GM12878 (cell line): ENCODE measurements around the gene SCUBE3.

ENCODE experiments used
- CBFB ChIP-seq: IDR thresholded peaks from 2 replicates; pipeline ENCODE4 v1.6.1; 2016; ENCODE audit warnings: antibody characterized with exemption, low read depth
- EP300 ChIP-seq, 2 experiments: fragments of 150-350 bp in 1 of 2; IDR thresholded peaks; 2 replicates each; pipeline ENCODE4 v1.6.1; 2011 to 2012; ENCODE audit warnings: low read depth in 2 of 2, low read length in 2 of 2, borderline replicate concordance in 1 of 2, improper control_type of control experiment in 1 of 2, inconsistent platforms in 1 of 2; ENCODE audit not compliant: control insufficient read depth in 1 of 2
- HCFC1 ChIP-seq: fragments of 150-350 bp; IDR thresholded peaks from 2 replicates; pipeline ENCODE4 v1.6.1; 2014; ENCODE audit warnings: low read length
- NFIC ChIP-seq: IDR thresholded peaks from 2 replicates; pipeline ENCODE4 v1.6.1; 2012; ENCODE audit warnings: low read depth, mild to moderate bottlenecking, inconsistent platforms, low read length, moderate library complexity
- NFYA ChIP-seq: IDR thresholded peaks from 2 replicates; pipeline ENCODE4 v1.6.1; 2011; ENCODE audit warnings: low read depth, mild to moderate bottlenecking, low read length, improper control_type of control experiment, borderline replicate concordance
- SIN3A ChIP-seq: IDR thresholded peaks from 2 replicates; pipeline ENCODE4 v1.6.1; 2012; ENCODE audit warnings: low read depth, low read length, improper control_type of control experiment
- TAF1 ChIP-seq: IDR thresholded peaks from 2 replicates; pipeline ENCODE4 v1.6.1; 2011; ENCODE audit warnings: mild to moderate bottlenecking, low read depth, low read length, borderline replicate concordance
- TF ChIP-seq, protein P1 (sequence below), 3 experiments: IDR thresholded peaks in 2 of 3; conservative IDR thresholded peaks in 1 of 3; 2 replicates each; pipeline ENCODE4 v1.5.1; 2011; ENCODE audit warnings: low read depth in 3 of 3, low read length in 3 of 3, mild to moderate bottlenecking in 3 of 3, control low read depth in 2 of 3, moderate library complexity in 2 of 3, inconsistent platforms in 1 of 3, mixed read lengths in 1 of 3; ENCODE audit not compliant: control insufficient read depth in 2 of 3, insufficient read depth in 1 of 3; ENCODE audit errors: extremely low read depth in 1 of 3
- TF ChIP-seq, protein P2 (sequence below): fragments of 150-350 bp; IDR thresholded peaks from 2 replicates; pipeline ENCODE4 v1.6.1; 2014; ENCODE audit warnings: mild to moderate bottlenecking, low read depth, low read length

DNA sequence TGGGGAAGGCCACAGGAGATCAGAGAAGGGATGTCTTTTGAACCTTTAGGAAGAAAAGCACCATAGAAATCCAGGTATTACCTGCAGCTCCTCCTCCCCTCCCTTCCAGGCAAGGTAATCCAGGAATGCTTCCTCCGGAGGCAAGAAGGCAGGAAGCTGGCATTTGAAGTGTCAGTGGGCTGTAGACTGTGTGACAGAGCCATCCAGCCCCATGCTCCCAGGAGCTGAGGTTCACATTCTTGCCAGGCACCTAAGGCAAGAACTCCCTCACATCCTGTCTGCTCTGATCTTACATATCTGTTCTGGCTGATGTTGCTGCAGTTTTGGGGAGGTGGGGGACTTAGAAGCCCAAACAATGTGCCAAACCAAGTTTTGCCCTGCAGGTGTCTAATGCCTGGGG lies 27.8 kb upstream of the SCUBE3 start:
- TF ChIP-seq HCFC1: no peak
- no peak for TF ChIP-seq TAF1
- no peak for TF ChIP-seq NFYA
- TF ChIP-seq, protein P1, sequence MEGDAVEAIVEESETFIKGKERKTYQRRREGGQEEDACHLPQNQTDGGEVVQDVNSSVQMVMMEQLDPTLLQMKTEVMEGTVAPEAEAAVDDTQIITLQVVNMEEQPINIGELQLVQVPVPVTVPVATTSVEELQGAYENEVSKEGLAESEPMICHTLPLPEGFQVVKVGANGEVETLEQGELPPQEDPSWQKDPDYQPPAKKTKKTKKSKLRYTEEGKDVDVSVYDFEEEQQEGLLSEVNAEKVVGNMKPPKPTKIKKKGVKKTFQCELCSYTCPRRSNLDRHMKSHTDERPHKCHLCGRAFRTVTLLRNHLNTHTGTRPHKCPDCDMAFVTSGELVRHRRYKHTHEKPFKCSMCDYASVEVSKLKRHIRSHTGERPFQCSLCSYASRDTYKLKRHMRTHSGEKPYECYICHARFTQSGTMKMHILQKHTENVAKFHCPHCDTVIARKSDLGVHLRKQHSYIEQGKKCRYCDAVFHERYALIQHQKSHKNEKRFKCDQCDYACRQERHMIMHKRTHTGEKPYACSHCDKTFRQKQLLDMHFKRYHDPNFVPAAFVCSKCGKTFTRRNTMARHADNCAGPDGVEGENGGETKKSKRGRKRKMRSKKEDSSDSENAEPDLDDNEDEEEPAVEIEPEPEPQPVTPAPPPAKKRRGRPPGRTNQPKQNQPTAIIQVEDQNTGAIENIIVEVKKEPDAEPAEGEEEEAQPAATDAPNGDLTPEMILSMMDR (IDR thresholded peaks at IDR 0.05 in 2 of 3, conservative IDR thresholded peaks at IDR 0.05 in 1 of 3; ENCODE audit: control insufficient read depth in 2 of 3, extremely low read depth in 1 of 3, insufficient read depth in 1 of 3, low read depth in 3 of 3, low read length in 3 of 3): no peak
- no peak for TF ChIP-seq SIN3A
- no peak for TF ChIP-seq EP300 (IDR thresholded peaks at IDR 0.05; ENCODE audit: borderline replicate concordance in 1 of 2, control insufficient read depth in 1 of 2, low read depth in 2 of 2, low read length in 2 of 2)
- no peak for TF ChIP-seq NFIC
- TF ChIP-seq, protein P2, sequence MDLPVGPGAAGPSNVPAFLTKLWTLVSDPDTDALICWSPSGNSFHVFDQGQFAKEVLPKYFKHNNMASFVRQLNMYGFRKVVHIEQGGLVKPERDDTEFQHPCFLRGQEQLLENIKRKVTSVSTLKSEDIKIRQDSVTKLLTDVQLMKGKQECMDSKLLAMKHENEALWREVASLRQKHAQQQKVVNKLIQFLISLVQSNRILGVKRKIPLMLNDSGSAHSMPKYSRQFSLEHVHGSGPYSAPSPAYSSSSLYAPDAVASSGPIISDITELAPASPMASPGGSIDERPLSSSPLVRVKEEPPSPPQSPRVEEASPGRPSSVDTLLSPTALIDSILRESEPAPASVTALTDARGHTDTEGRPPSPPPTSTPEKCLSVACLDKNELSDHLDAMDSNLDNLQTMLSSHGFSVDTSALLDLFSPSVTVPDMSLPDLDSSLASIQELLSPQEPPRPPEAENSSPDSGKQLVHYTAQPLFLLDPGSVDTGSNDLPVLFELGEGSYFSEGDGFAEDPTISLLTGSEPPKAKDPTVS: no peak
- no peak for TF ChIP-seq CBFB
